C4-2B (cell line): ENCODE data around the gene MYNN.

ENCODE experiments used
- CTCF ChIP-seq: fragments of 450-650 bp; conservative IDR thresholded peaks from 2 replicates; pipeline ENCODE4 v1.5.1; 2017; ENCODE audit warnings: mild to moderate bottlenecking
- ZFX ChIP-seq: fragments of 450-650 bp; IDR thresholded peaks from 2 replicates; pipeline ENCODE4 v1.6.1; 2017

GRCh38 chr3:169780742-169781141, 7.5 kb downstream of the MYNN start:
- no peak for TF ChIP-seq CTCF
- no peak for TF ChIP-seq ZFX
